Nephron (organoid): ENCODE results near the gene MRPL38.
A peak's percentile ranks its signal among the peaks of the same experiment; 100 is the strongest.
"Not testable (repeated sequence)": the region's sequence is repeated elsewhere in the genome, so short reads cannot be mapped to it uniquely, and the experiment has no call there.

Experiments
- H3K27ac Mint-ChIP-seq, 3 experiments: 2 replicates each; pipeline ENCODE4 v1.8.0; 2020; ENCODE audit warnings: mixed read lengths in 3 of 3, mild to moderate bottlenecking in 2 of 3, moderate library complexity in 1 of 3
- H3K27me3 Mint-ChIP-seq: 2 replicates; pipeline ENCODE4 v1.8.0; 2021; ENCODE audit warnings: low read depth, mild to moderate bottlenecking, moderate library complexity, mixed read lengths
- H3K36me3 Mint-ChIP-seq: 2 replicates; pipeline ENCODE4 v1.8.0; 2020; ENCODE audit warnings: low read depth, mixed read lengths
- H3K4me1 Mint-ChIP-seq: 2 replicates; pipeline ENCODE4 v1.8.0; 2020; ENCODE audit warnings: mixed read lengths
- H3K4me3 Mint-ChIP-seq, 3 experiments: 2 replicates each; pipeline ENCODE4 v1.8.0; 2020; ENCODE audit warnings: mild to moderate bottlenecking in 3 of 3, mixed read lengths in 3 of 3, moderate library complexity in 2 of 3
- H3K9me3 Mint-ChIP-seq: 2 replicates; pipeline ENCODE4 v1.8.0; 2020; ENCODE audit warnings: mixed read lengths
- CTCF ChIP-seq, 3 experiments: fragments of 200-600 bp; sonication (generic); IDR thresholded peaks; one replicate each; pipeline ENCODE4 v1.5.0; 2021; ENCODE audit warnings: antibody characterized with exemption in 3 of 3; ENCODE audit not compliant: unreplicated experiment in 3 of 3

The MRPL38 gene

GRCh38 chr17:75869282-75870141 lies 35.2 kb downstream of the MRPL38 start:
- Mint-ChIP-seq H3K36me3 (no peaks in the 10 kb centered on the region), H3K4me1 (peaks cover 34% of the 10 kb centered on the region), H3K27ac (peak overlapping the region in 2 of 3 experiments; percentile 85 to 87), H3K9me3 (no peaks in the 10 kb centered on the region), H3K27me3 (no peaks in the 10 kb centered on the region), H3K4me3 (no peak overlapping the region)
- TF ChIP-seq CTCF (IDR thresholded peaks at IDR 0.05; ENCODE audit: unreplicated experiment in 3 of 3) = no peak

- not testable (repeated sequence) for H3K4me3 Mint-ChIP-seq, H3K27me3 Mint-ChIP-seq, H3K36me3 Mint-ChIP-seq, H3K9me3 Mint-ChIP-seq
- peaks cover 38% of the 10 kb centered on the region for H3K4me1 Mint-ChIP-seq
- H3K27ac Mint-ChIP-seq = peak overlapping the region in 2 of 3 experiments; percentile 85 to 87
These were observed 35.9 kb downstream of the MRPL38 start for GRCh38 chr17:75868730-75869281.

GRCh38 chr17:75865404-75866188 lies 39.1 kb downstream of the MRPL38 start:
- H3K36me3 Mint-ChIP-seq, H3K9me3 Mint-ChIP-seq, H3K27me3 Mint-ChIP-seq, H3K27ac Mint-ChIP-seq, H3K4me3 Mint-ChIP-seq: not testable (repeated sequence)
- H3K4me1 Mint-ChIP-seq = peaks cover 31% of the 10 kb centered on the region

GRCh38 chr17:75864887-75865286 lies 39.8 kb downstream of the MRPL38 start:
- H3K9me3 Mint-ChIP-seq, H3K27me3 Mint-ChIP-seq, H3K4me3 Mint-ChIP-seq, H3K36me3 Mint-ChIP-seq: not testable (repeated sequence)
- Mint-ChIP-seq H3K4me1 (peaks cover 26% of the 10 kb centered on the region), H3K27ac (peak overlapping the region in 2 of 3 experiments; percentile 63 to 83)

GRCh38 chr17:75864448-75864871 lies 40.2 kb downstream of the MRPL38 start:
- Mint-ChIP-seq H3K4me1 (peaks cover 23% of the 10 kb centered on the region), H3K4me3 (no peak overlapping the region), H3K27me3 (peaks cover 3% of the 10 kb centered on the region), H3K36me3 (no peaks in the 10 kb centered on the region), H3K27ac (peak overlapping the region; percentile 27 to 83 (median 63)), H3K9me3 (no peaks in the 10 kb centered on the region)
- no peak for TF ChIP-seq CTCF (IDR thresholded peaks at IDR 0.05; ENCODE audit: unreplicated experiment in 3 of 3)

GRCh38 chr17:75861927-75862317 lies 42.8 kb downstream of the MRPL38 start:
- H3K27me3 Mint-ChIP-seq = peaks cover 3% of the 10 kb centered on the region
- peak overlapping the region in 1 of 3 experiments; percentile 80 for H3K27ac Mint-ChIP-seq
- peaks cover 18% of the 10 kb centered on the region for H3K4me1 Mint-ChIP-seq
- no peak for TF ChIP-seq CTCF (IDR thresholded peaks at IDR 0.05; ENCODE audit: unreplicated experiment in 3 of 3)
- H3K36me3 Mint-ChIP-seq = no peaks in the 10 kb centered on the region
- no peak overlapping the region for H3K4me3 Mint-ChIP-seq
- H3K9me3 Mint-ChIP-seq = no peaks in the 10 kb centered on the region

GRCh38 chr17:75859358-75859757 lies 45.3 kb downstream of the MRPL38 start:
- not testable (repeated sequence) for H3K36me3 Mint-ChIP-seq, H3K27me3 Mint-ChIP-seq, H3K27ac Mint-ChIP-seq, H3K4me3 Mint-ChIP-seq, H3K9me3 Mint-ChIP-seq
- H3K4me1 Mint-ChIP-seq = peaks cover 16% of the 10 kb centered on the region
